Tongue (tissue), 2 donors: ENCODE measurements around the gene SCMH1. TPM values are rescaled to one million over a fixed set of nuclear protein-coding genes. Genes with fewer than 3 reads are reported as not detected.

ENCODE experiments used
- DNase-seq: peaks from one replicate; pipeline ENCODE4 v3.0.0-alpha.2; 2015
- total RNA-seq: library from RNA; depleted of rRNA; stranded (reverse); fragments of >200 nt; gene quantifications from one replicate; pipeline ENCODE4 v1.2.3, GENCODE V29; 2014

Gene SCMH1
- total RNA-seq, 1 donor from 2014 or later, result 55.0 TPM

GRCh38 chr1:41097105-41097504 is 145.0 kb downstream of the SCMH1 start:
- peak; percentile 27 for DNase-seq

GRCh38 chr1:41093826-41094225 is 148.3 kb downstream of the SCMH1 start:
- DNase-seq, result no peak

- DNase-seq, result no peak
Observed at GRCh38 chr1:41086921-41087320, 155.2 kb downstream of the SCMH1 start.

- DNase-seq, result no peak
Observed at GRCh38 chr1:41078616-41079015, 163.5 kb downstream of the SCMH1 start.

GRCh38 chr1:41078193-41078592 is 163.9 kb downstream of the SCMH1 start:
- DNase-seq, result no peak

GRCh38 chr1:41073971-41074370 is 168.1 kb downstream of the SCMH1 start:
- no peak for DNase-seq

- DNase-seq, result no peak
Observed at GRCh38 chr1:41072051-41072450, 170.1 kb downstream of the SCMH1 start.

- no peak for DNase-seq
Observed at GRCh38 chr1:41056907-41057306, 185.2 kb downstream of the SCMH1 start.

- DNase-seq, result peak; percentile 61
Observed at GRCh38 chr1:41053316-41053715, 188.8 kb downstream of the SCMH1 start.

GRCh38 chr1:41051022-41051421 is 191.1 kb downstream of the SCMH1 start:
- DNase-seq, result no peak

GRCh38 chr1:41048540-41048939 is 193.6 kb downstream of the SCMH1 start:
- DNase-seq, result no peak

- DNase-seq, result no peak
Observed at GRCh38 chr1:41046347-41046775, 195.7 kb downstream of the SCMH1 start.

GRCh38 chr1:41045740-41046139 is 196.4 kb downstream of the SCMH1 start:
- peak; percentile 28 for DNase-seq

GRCh38 chr1:41044187-41044586 is 197.9 kb downstream of the SCMH1 start:
- no peak for DNase-seq

GRCh38 chr1:41041614-41042270 is 200.4 kb downstream of the SCMH1 start:
- no peak for DNase-seq

GRCh38 chr1:41038110-41038509 is 204.0 kb downstream of the SCMH1 start:
- DNase-seq, result no peak

- DNase-seq, result no peak
Observed at GRCh38 chr1:41037116-41037903, 204.8 kb downstream of the SCMH1 start.

GRCh38 chr1:41033272-41033671 is 208.8 kb downstream of the SCMH1 start:
- no peak for DNase-seq

- DNase-seq, result no peak
Observed at GRCh38 chr1:41032147-41032546, 210.0 kb downstream of the SCMH1 start.

GRCh38 chr1:41030872-41031616 is 211.1 kb downstream of the SCMH1 start:
- DNase-seq, result no peak

GRCh38 chr1:41028034-41028642 is 214.0 kb downstream of the SCMH1 start:
- DNase-seq, result no peak

GRCh38 chr1:41025979-41026819 is 215.9 kb downstream of the SCMH1 start:
- no peak for DNase-seq
